AG04449 (cell line): Measurements from ENCODE around the gene USH2A.

Experiments
- CTCF ChIA-PET: fragments of 350-600 bp; formaldehyde crosslinking; extraction: SDS; loops from one replicate; lab custom pipeline; 2021; ENCODE audit warnings: antibody characterized with exemption; lab: Yijun Ruan, JAX
- POLR2A ChIA-PET: fragments of 400-600, 350-600 bp; formaldehyde crosslinking; extraction: SDS; loops from one replicate; lab custom pipeline; 2020; ENCODE audit warnings: antibody characterized with exemption, inconsistent platforms; lab: Yijun Ruan, JAX
- DNase-seq: peaks from one replicate; pipeline ENCODE4 v3.0.0-alpha.2; 2010; ENCODE audit warnings: low read depth, low spot score
- H3K4me3 ChIP-seq: 2 replicates; pipeline ENCODE4 v1.5.1; 2011; ENCODE audit warnings: low read depth, mild to moderate bottlenecking, control low read depth, low read length
- TF ChIP-seq, protein P1 (sequence below): IDR thresholded peaks from one replicate; pipeline ENCODE4 v1.5.1; 2011; ENCODE audit warnings: mild to moderate bottlenecking, moderate library complexity, low read length, control low read depth, inconsistent platforms; ENCODE audit not compliant: insufficient read depth; ENCODE audit errors: missing control alignments

The USH2A gene

DNA sequence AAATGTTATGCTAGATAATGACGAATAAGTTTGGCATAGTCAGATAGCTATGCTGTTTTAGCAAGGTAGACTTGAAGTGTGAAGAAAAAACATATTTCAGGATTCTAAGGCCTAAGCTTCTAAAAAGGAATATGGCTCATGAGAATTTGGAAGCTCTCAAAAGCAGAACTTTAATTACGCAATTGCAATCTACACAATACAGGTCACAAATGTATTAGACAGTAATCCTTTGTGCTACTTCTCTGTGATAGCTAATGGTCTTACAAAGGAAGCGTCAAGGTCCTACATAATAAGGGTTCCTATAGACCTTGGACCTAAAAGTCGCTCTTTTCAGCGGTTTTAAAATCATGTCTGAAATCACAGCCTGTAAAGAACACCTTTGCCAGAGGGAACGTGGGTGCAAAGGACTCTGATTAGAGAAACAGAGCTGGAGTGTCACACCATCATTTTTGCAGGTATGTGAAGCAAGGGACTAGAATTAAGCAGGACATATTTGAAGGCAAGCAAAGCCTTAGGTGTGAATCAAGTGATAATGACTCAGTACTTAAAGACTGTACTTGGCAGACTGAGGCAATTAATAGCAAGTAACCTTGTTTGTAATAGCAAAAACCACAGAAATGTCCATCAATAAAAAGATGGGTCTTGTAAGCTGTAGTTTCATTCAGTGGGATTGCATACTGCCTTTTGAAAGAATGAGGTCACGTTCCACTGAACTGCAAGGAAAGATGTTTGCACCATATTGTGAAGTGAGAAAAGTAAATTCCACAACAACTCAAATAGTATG is 436.0 kb downstream of the USH2A start:
- no peak overlapping the region for H3K4me3 ChIP-seq
- no peak for DNase-seq
- CTCF ChIA-PET: interaction anchor here (0.9 to 1.6 kb wide), 6 partner anchors 9 to 580 kb away, joined by 3 to 7 read pairs (median 4); no protein-coding TSS in a partner anchor
- POLR2A ChIA-PET: no interaction called here
- TF ChIP-seq, protein P1, sequence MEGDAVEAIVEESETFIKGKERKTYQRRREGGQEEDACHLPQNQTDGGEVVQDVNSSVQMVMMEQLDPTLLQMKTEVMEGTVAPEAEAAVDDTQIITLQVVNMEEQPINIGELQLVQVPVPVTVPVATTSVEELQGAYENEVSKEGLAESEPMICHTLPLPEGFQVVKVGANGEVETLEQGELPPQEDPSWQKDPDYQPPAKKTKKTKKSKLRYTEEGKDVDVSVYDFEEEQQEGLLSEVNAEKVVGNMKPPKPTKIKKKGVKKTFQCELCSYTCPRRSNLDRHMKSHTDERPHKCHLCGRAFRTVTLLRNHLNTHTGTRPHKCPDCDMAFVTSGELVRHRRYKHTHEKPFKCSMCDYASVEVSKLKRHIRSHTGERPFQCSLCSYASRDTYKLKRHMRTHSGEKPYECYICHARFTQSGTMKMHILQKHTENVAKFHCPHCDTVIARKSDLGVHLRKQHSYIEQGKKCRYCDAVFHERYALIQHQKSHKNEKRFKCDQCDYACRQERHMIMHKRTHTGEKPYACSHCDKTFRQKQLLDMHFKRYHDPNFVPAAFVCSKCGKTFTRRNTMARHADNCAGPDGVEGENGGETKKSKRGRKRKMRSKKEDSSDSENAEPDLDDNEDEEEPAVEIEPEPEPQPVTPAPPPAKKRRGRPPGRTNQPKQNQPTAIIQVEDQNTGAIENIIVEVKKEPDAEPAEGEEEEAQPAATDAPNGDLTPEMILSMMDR: no peak

DNA sequence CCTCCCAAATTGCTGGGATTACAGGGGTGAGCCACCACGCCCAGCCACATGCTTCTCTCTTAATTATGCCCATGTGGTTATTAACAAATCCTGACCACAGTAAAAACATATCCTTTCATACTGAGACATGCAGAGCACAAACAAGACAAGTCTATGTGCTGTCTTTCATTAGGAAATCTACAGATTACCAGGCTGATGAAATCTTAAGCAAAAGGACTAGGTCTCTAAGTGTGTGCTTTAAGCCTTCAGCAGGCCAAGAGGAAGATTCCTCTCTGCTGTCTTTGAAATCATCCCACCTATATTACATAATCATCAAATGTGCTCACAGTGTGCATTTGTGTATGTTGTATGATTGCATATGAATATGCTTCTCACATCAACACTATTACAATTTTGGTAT is 436.8 kb downstream of the USH2A start:
- ChIA-PET POLR2A (no interaction called here), CTCF (interaction anchor here (0.9 to 1.1 kb wide), 3 partner anchors 21 to 581 kb away, joined by 3 read pairs; no protein-coding TSS in a partner anchor)
- no peak overlapping the region for H3K4me3 ChIP-seq
- DNase-seq: no peak
- TF ChIP-seq, protein P1: no peak

DNA sequence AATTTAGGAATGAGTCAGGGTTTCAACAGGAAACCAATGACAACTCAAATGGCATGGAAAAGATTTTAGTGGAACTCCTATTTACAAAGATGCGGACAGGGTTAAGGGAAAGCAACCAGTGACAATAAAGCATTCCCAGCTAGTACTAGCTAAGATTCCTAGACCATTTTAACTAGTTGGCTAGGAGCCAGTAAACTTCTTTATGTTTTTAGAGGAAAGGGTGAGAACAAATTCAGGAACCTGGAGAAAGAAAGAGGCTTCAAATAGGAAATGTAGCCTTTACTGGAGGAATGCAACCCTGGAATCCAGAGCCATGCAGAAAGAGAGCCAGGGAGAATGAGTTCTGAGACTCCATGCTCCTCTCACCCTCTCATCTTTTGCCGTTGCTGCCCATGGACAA is 439.6 kb downstream of the USH2A start:
- POLR2A ChIA-PET: no interaction called here
- DNase-seq: no peak
- CTCF ChIA-PET: no interaction called here
- H3K4me3 ChIP-seq: no peak overlapping the region
- TF ChIP-seq, protein P1: no peak

DNA sequence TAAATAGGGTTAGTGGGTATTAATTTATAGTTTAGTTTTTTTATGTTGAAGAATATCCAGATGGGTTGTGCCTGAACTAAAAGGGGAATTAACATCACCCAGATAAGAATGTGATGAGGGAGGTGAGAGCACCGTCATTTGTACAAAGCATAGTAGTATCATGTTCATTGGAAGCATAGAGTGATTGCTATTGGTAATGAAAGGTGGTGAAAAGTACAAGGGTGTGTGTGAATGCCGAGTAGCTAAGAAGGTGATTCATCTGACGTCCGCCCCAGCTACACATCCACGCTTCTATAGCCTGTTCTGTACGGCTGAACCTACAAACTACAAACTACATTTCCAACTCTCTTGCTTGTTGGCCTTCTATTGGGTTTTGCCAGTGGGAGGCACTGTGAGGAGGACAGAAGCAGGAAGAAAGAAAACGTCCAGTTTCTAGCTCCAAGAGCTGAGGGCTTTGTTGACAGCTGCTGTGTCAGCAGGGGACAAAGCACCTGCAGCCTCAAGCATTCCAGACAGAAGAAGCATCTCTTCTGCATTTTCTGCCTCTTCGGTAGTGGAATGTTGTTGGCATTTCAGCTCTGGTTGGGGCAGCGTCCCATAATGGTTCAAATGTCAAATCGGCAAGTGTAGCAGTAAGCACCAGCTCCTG is 451.3 kb downstream of the USH2A start:
- no peak overlapping the region for H3K4me3 ChIP-seq
- TF ChIP-seq, protein P1: no peak
- DNase-seq: no peak
- CTCF ChIA-PET: interaction anchor here (0.8 kb wide), 1 partner anchor 20 kb away, joined by 4 read pairs; no protein-coding TSS in a partner anchor
- POLR2A ChIA-PET: no interaction called here

DNA sequence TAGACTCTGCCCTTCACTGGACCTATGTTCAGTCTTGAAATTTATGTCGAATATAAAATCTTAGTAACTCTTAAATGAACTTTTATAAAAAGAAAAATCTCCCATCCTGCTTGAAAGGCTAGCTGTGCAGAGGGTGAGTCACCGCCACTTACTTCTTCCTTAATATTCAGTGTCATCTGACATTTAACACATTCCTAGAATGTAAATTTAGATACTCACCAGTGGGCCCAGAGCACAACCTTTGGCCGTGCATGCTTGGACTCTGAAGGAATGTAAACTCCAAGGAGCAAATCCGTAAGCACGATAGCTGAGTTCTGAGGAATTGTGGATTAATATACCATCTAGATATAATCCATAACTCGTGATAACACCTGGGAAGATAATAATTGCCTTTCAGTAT is 452.8 kb downstream of the USH2A start:
- ChIA-PET POLR2A (no interaction called here), CTCF (no interaction called here)
- H3K4me3 ChIP-seq: no peak overlapping the region
- no peak for DNase-seq
- TF ChIP-seq, protein P1: no peak

DNA sequence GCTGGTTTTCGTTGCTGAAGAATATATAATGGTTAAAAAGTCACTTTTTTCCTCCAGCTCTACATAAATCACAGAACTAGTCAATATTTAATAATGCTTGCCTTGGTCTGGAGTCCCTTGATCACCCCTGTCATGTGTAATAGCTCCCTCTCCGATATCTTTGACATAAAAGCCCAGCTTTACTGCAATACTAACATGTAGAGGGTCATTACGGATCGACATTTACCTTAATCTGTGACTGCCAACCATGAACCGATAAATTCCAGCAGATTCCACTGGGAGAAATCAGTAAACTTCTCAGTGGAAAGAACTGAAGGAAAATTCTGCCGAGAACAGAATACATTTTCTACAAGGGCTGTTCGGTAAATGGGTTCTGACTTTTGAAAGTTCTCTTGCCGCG is 459.6 kb downstream of the USH2A start:
- H3K4me3 ChIP-seq: no peak overlapping the region
- ChIA-PET POLR2A (no interaction called here), CTCF (no interaction called here)
- TF ChIP-seq, protein P1: no peak
- no peak for DNase-seq
